Measurements from ENCODE around the gene IFT43.

DNA sequence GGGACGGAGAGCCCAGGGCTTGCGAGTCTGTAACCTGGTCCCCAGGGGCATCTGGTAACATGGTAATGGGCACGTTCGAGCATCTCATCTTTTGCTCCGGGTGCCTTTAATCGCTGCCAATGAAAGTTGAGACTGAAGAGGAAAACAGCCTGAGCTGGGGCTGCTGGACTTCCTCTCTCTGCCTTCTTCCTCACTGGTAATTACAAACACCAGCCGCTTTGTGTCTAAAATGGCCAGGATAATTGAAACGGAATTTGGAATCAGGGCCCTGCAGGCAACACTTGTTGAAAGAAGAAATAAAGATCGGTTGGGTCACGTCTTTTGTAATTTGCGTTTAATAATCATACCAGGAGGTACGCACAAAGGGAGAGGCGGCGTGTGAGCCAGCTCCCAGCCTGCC is 114.7 kb downstream of the IFT43 start:
- TF ChIP-seq POLR2A (IDR thresholded peaks at IDR 0.05; ENCODE audit: borderline replicate concordance, extremely low read depth, insufficient read depth, insufficient read length): no peak
- TF ChIP-seq, protein P1, sequence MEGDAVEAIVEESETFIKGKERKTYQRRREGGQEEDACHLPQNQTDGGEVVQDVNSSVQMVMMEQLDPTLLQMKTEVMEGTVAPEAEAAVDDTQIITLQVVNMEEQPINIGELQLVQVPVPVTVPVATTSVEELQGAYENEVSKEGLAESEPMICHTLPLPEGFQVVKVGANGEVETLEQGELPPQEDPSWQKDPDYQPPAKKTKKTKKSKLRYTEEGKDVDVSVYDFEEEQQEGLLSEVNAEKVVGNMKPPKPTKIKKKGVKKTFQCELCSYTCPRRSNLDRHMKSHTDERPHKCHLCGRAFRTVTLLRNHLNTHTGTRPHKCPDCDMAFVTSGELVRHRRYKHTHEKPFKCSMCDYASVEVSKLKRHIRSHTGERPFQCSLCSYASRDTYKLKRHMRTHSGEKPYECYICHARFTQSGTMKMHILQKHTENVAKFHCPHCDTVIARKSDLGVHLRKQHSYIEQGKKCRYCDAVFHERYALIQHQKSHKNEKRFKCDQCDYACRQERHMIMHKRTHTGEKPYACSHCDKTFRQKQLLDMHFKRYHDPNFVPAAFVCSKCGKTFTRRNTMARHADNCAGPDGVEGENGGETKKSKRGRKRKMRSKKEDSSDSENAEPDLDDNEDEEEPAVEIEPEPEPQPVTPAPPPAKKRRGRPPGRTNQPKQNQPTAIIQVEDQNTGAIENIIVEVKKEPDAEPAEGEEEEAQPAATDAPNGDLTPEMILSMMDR (IDR thresholded peaks at IDR 0.05 in 2 of 3, conservative IDR thresholded peaks at IDR 0.05 in 1 of 3; ENCODE audit: borderline replicate concordance in 1 of 3, insufficient read depth in 1 of 3, low read depth in 2 of 3, low read length in 2 of 3): no peak
- TF ChIP-seq CEBPB (IDR thresholded peaks at IDR 0.05; ENCODE audit: low read depth): no peak
- TF ChIP-seq SP1 (IDR thresholded peaks at IDR 0.05; ENCODE audit: low read depth): no peak
- no peak for TF ChIP-seq EZH2 (IDR thresholded peaks at IDR 0.05)
- no peak for TF ChIP-seq EGR1 (IDR thresholded peaks at IDR 0.05; ENCODE audit: low read depth)
- no peak for TF ChIP-seq EZH2phosphoT487 (IDR thresholded peaks at IDR 0.05; ENCODE audit: borderline replicate concordance)
- TF ChIP-seq, protein P2, sequence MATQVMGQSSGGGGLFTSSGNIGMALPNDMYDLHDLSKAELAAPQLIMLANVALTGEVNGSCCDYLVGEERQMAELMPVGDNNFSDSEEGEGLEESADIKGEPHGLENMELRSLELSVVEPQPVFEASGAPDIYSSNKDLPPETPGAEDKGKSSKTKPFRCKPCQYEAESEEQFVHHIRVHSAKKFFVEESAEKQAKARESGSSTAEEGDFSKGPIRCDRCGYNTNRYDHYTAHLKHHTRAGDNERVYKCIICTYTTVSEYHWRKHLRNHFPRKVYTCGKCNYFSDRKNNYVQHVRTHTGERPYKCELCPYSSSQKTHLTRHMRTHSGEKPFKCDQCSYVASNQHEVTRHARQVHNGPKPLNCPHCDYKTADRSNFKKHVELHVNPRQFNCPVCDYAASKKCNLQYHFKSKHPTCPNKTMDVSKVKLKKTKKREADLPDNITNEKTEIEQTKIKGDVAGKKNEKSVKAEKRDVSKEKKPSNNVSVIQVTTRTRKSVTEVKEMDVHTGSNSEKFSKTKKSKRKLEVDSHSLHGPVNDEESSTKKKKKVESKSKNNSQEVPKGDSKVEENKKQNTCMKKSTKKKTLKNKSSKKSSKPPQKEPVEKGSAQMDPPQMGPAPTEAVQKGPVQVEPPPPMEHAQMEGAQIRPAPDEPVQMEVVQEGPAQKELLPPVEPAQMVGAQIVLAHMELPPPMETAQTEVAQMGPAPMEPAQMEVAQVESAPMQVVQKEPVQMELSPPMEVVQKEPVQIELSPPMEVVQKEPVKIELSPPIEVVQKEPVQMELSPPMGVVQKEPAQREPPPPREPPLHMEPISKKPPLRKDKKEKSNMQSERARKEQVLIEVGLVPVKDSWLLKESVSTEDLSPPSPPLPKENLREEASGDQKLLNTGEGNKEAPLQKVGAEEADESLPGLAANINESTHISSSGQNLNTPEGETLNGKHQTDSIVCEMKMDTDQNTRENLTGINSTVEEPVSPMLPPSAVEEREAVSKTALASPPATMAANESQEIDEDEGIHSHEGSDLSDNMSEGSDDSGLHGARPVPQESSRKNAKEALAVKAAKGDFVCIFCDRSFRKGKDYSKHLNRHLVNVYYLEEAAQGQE (IDR thresholded peaks at IDR 0.05; ENCODE audit: low read depth): no peak
- TF ChIP-seq, protein P3, sequence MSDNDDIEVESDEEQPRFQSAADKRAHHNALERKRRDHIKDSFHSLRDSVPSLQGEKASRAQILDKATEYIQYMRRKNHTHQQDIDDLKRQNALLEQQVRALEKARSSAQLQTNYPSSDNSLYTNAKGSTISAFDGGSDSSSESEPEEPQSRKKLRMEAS (IDR thresholded peaks at IDR 0.05): no peak
- TF ChIP-seq ZNF274 (IDR thresholded peaks at IDR 0.05; ENCODE audit: low read depth, low read length): no peak
- TF ChIP-seq ELF1 (IDR thresholded peaks at IDR 0.05; ENCODE audit: borderline replicate concordance, low read depth): no peak
- TF ChIP-seq SIN3A (IDR thresholded peaks at IDR 0.05; ENCODE audit: low read depth): no peak
- no peak for TF ChIP-seq ZBTB33 (IDR thresholded peaks at IDR 0.05; ENCODE audit: extremely low read depth, insufficient replicate concordance, low read length)

Data from HCT116 (cell line).